ENCODE measurements around the gene SOX1.

SOX1 gene
- total RNA-seq: 0 reads per million in 2 experiments

- no peak for DNase-seq (ENCODE audit: low read depth)
Observed at GRCh38 chr13:112067116-112067741, at the start of gene SOX1. Gene SOX1 (plus strand): TSS chr13:112067149. CDS start chr13:112067659, 510 bp downstream.

- no peak for DNase-seq (ENCODE audit: low read depth)
Observed at GRCh38 chr13:112024577-112024976, 42.4 kb upstream of the SOX1 start.

GRCh38 chr13:112027250-112027649, 39.7 kb upstream of the SOX1 start:
- no peak for DNase-seq (ENCODE audit: low read depth)

GRCh38 chr13:112028481-112028880, 38.5 kb upstream of the SOX1 start:
- no peak for DNase-seq (ENCODE audit: low read depth)

GRCh38 chr13:112029143-112029542, 37.8 kb upstream of the SOX1 start:
- no peak for DNase-seq (ENCODE audit: low read depth)

GRCh38 chr13:112032186-112032993, 34.6 kb upstream of the SOX1 start:
- no peak for DNase-seq (ENCODE audit: low read depth)

GRCh38 chr13:112034231-112034630, 32.7 kb upstream of the SOX1 start:
- DNase-seq (ENCODE audit: low read depth): no peak

GRCh38 chr13:112034846-112035245, 32.1 kb upstream of the SOX1 start:
- no peak for DNase-seq (ENCODE audit: low read depth)

GRCh38 chr13:112042496-112042895, 24.5 kb upstream of the SOX1 start:
- DNase-seq (ENCODE audit: low read depth): no peak

- no peak for DNase-seq (ENCODE audit: low read depth)
Observed at GRCh38 chr13:112052213-112052612, 14.7 kb upstream of the SOX1 start.

GRCh38 chr13:112053167-112053743, 13.7 kb upstream of the SOX1 start:
- no peak for DNase-seq (ENCODE audit: low read depth)

- DNase-seq (ENCODE audit: low read depth): no peak
Observed at GRCh38 chr13:112053744-112054615, 13.0 kb upstream of the SOX1 start.

- DNase-seq (ENCODE audit: low read depth): no peak
Observed at GRCh38 chr13:112054616-112055015, 12.3 kb upstream of the SOX1 start.

- DNase-seq (ENCODE audit: low read depth): no peak
Observed at GRCh38 chr13:112055036-112055914, 11.7 kb upstream of the SOX1 start.

- no peak for DNase-seq (ENCODE audit: low read depth)
Observed at GRCh38 chr13:112055915-112056269, 11.1 kb upstream of the SOX1 start.

- no peak for DNase-seq (ENCODE audit: low read depth)
Observed at GRCh38 chr13:112056284-112056727, 10.6 kb upstream of the SOX1 start.

- no peak for DNase-seq (ENCODE audit: low read depth)
Observed at GRCh38 chr13:112056739-112057438, 10.1 kb upstream of the SOX1 start.

GRCh38 chr13:112057439-112057735, 9.6 kb upstream of the SOX1 start:
- DNase-seq (ENCODE audit: low read depth): no peak

GRCh38 chr13:112057736-112058518, 9.0 kb upstream of the SOX1 start:
- no peak for DNase-seq (ENCODE audit: low read depth)

- no peak for DNase-seq (ENCODE audit: low read depth)
Observed at GRCh38 chr13:112058519-112058873, 8.5 kb upstream of the SOX1 start.

Data from T follicular helper cell (primary cell).